Hepatocyte (in vitro differentiated cells): Measurements from ENCODE around the gene ULK4. TPM values are rescaled to one million over a fixed set of nuclear protein-coding genes. Genes with fewer than 3 reads are reported as not detected.
"Not testable (repeated sequence)": the region's sequence is repeated elsewhere in the genome, so short reads cannot be mapped to it uniquely, and the experiment has no call there.

Source experiments
- DNase-seq: peaks from one replicate; pipeline ENCODE4 v3.0.0-alpha.2; 2016; ENCODE audit warnings: low spot score
- H2AFZ ChIP-seq: fragments of 200-600 bp; sonication (generic); 2 replicates; pipeline ENCODE4 v1.6.0; 2016; ENCODE audit warnings: antibody characterized with exemption, mild to moderate bottlenecking
- H3K27ac ChIP-seq: fragments of 200-600 bp; sonication (generic); 2 replicates; pipeline ENCODE4 v1.5.1; 2016; ENCODE audit warnings: mild to moderate bottlenecking
- H3K27me3 ChIP-seq: fragments of 200-600 bp; sonication (generic); 2 replicates; pipeline ENCODE4 v1.6.1; 2016
- H3K36me3 ChIP-seq: fragments of 200-600 bp; sonication (generic); replicated peaks from 2 replicates; pipeline ENCODE4 v1.5.1; 2016; ENCODE audit warnings: low read depth; ENCODE audit not compliant: insufficient read depth
- H3K4me1 ChIP-seq: fragments of 200-600 bp; sonication (generic); 2 replicates; pipeline ENCODE4 v1.5.1; 2016; ENCODE audit warnings: mild to moderate bottlenecking, moderate library complexity; ENCODE audit not compliant: insufficient read depth
- H3K4me2 ChIP-seq: fragments of 200-600 bp; sonication (generic); 2 replicates; pipeline ENCODE4 v1.6.0; 2016
- H3K4me3 ChIP-seq: fragments of 200-600 bp; sonication (generic); 2 replicates; pipeline ENCODE4 v1.5.1; 2016; ENCODE audit warnings: mild to moderate bottlenecking
- H3K79me2 ChIP-seq: fragments of 200-600 bp; sonication (generic); 2 replicates; pipeline ENCODE4 v1.6.0; 2017; ENCODE audit warnings: mild to moderate bottlenecking
- H3K9me2 ChIP-seq: fragments of 200-600 bp; sonication (generic); replicated peaks from 2 replicates; pipeline ENCODE4 v1.6.0; 2017; ENCODE audit warnings: mild to moderate bottlenecking; ENCODE audit not compliant: insufficient read depth
- H3K9me3 ChIP-seq: fragments of 200-600 bp; sonication (generic); 2 replicates; pipeline ENCODE4 v1.5.1; 2016; ENCODE audit warnings: low read depth, mild to moderate bottlenecking
- H4K20me1 ChIP-seq: fragments of 200-600 bp; sonication (generic); 2 replicates; pipeline ENCODE4 v1.6.0; 2016; ENCODE audit warnings: mild to moderate bottlenecking; ENCODE audit not compliant: insufficient read depth, poor library complexity, severe bottlenecking
- CTCF ChIP-seq: fragments of 200-600 bp; sonication (generic); IDR thresholded peaks from 2 replicates; pipeline ENCODE4 v1.5.1; 2016; ENCODE audit warnings: antibody characterized with exemption, mild to moderate bottlenecking; ENCODE audit not compliant: poor library complexity
- EZH2 ChIP-seq: fragments of 200-600 bp; sonication (generic); IDR thresholded peaks from 2 replicates; pipeline ENCODE4 v1.6.1; 2016; ENCODE audit warnings: antibody characterized with exemption, mild to moderate bottlenecking, borderline replicate concordance
- EZH2phosphoT487 ChIP-seq: fragments of 200-600 bp; sonication (generic); IDR thresholded peaks from one replicate; pipeline ENCODE4 v1.6.1; 2018; ENCODE audit warnings: antibody characterized with exemption, mild to moderate bottlenecking, low read depth, moderate library complexity; ENCODE audit not compliant: unreplicated experiment, severe bottlenecking
- WGBS: methylation state at CpG from one replicate; pipeline ENCODE4 v1.1.6; 2016; ENCODE audit warnings: low lambda C conversion rate; ENCODE audit errors: missing lambda C conversion rate; 5-methylcytosine and 5-hydroxymethylcytosine counted together
- polyA plus RNA-seq: library from polyadenylated mRNA; unstranded; fragments of >200 nt; fragmentation: Nextera tagmentation; extraction: Ambion mirVana; gene quantifications from 2 replicates; pipeline ENCODE4 v1.2.1, GENCODE V29; 2016
- total RNA-seq: library from RNA; depleted of rRNA; stranded (reverse); fragments of >200 nt; gene quantifications from 2 replicates; pipeline ENCODE4 v1.2.3, GENCODE V29; 2014

The ULK4 gene
- total and polyA plus RNA-seq, 2 experiments from 2014 or later = 3.8 to 9.1 TPM

GRCh38 chr3:41460736-41461135, 501.2 kb downstream of the ULK4 start:
- Histone ChIP-seq H3K4me2 (no peak overlapping the region), H3K4me3 (no peak overlapping the region), H3K36me3 (no peaks in the 10 kb centered on the region), H3K4me1 (peaks cover 8% of the 10 kb centered on the region), H3K79me2 (no peaks in the 10 kb centered on the region), H3K27ac (no peak overlapping the region), H2AFZ (no peak overlapping the region), H3K9me2 (no peaks in the 10 kb centered on the region), H4K20me1 (no peaks in the 10 kb centered on the region), H3K27me3 (no peaks in the 10 kb centered on the region), H3K9me3 (no peaks in the 10 kb centered on the region)
- WGBS = 95% methylated on average over 4 of the region's 4 CpGs
- TF ChIP-seq CTCF (no peak), EZH2phosphoT487 (no peak), EZH2 (no peak)
- DNase-seq = no peak

GRCh38 chr3:41457176-41457575, 504.7 kb downstream of the ULK4 start:
- Histone ChIP-seq H3K9me2 (no peaks in the 10 kb centered on the region), H3K4me1 (no peaks in the 10 kb centered on the region), H2AFZ (no peak overlapping the region), H3K27me3 (no peaks in the 10 kb centered on the region), H3K9me3 (no peaks in the 10 kb centered on the region), H3K27ac (no peak overlapping the region), H3K36me3 (no peaks in the 10 kb centered on the region), H4K20me1 (no peaks in the 10 kb centered on the region), H3K79me2 (no peaks in the 10 kb centered on the region), H3K4me3 (no peak overlapping the region), H3K4me2 (no peak overlapping the region)
- WGBS = 86% methylated on average over 4 of the region's 4 CpGs
- no peak for DNase-seq
- TF ChIP-seq EZH2 (no peak), EZH2phosphoT487 (no peak), CTCF (no peak)

GRCh38 chr3:41456162-41456561, 505.7 kb downstream of the ULK4 start:
- no peaks in the 10 kb centered on the region for H3K27me3 ChIP-seq
- H3K9me3 ChIP-seq = no peaks in the 10 kb centered on the region
- WGBS = 97% methylated on average over 2 of the region's 2 CpGs
- TF ChIP-seq EZH2 (no peak), EZH2phosphoT487 (no peak), CTCF (no peak)
- no peaks in the 10 kb centered on the region for H3K4me1 ChIP-seq
- no peak overlapping the region for H3K27ac ChIP-seq
- no peaks in the 10 kb centered on the region for H3K36me3 ChIP-seq
- H3K9me2 ChIP-seq = no peaks in the 10 kb centered on the region
- no peak overlapping the region for H3K4me3 ChIP-seq
- no peaks in the 10 kb centered on the region for H4K20me1 ChIP-seq
- no peaks in the 10 kb centered on the region for H3K79me2 ChIP-seq
- no peak overlapping the region for H2AFZ ChIP-seq
- DNase-seq = no peak
- no peak overlapping the region for H3K4me2 ChIP-seq

- not testable (repeated sequence) for H3K4me1 ChIP-seq, H3K27me3 ChIP-seq, H3K4me2 ChIP-seq, H4K20me1 ChIP-seq, H3K27ac ChIP-seq, H3K9me3 ChIP-seq, H3K4me3 ChIP-seq, H2AFZ ChIP-seq, H3K79me2 ChIP-seq, H3K36me3 ChIP-seq, H3K9me2 ChIP-seq, DNase-seq
- WGBS = 92% methylated on average over 1 of the region's 1 CpG
Measured at GRCh38 chr3:41453618-41454017, 508.3 kb downstream of the ULK4 start.
